DMS79 (cell line): ENCODE measurements around the gene SLC2A13.
"Not testable (repeated sequence)": the region's sequence is repeated elsewhere in the genome, so short reads cannot be mapped to it uniquely, and the experiment has no call there.

Experiments
- DNase-seq: peaks from one replicate; lab custom pipeline; 2025; lab: John Stamatoyannopoulos, UW

Gene SLC2A13

GRCh38 chr12:40034712-40035111 lies 71.2 kb downstream of the SLC2A13 start:
- no peak for DNase-seq

GRCh38 chr12:40034156-40034555 lies 71.7 kb downstream of the SLC2A13 start:
- no peak for DNase-seq

GRCh38 chr12:40033242-40033630 lies 72.6 kb downstream of the SLC2A13 start:
- DNase-seq = no peak

- DNase-seq = no peak
Measured at GRCh38 chr12:40032433-40033241, 73.2 kb downstream of the SLC2A13 start.

GRCh38 chr12:40031965-40032364 lies 73.9 kb downstream of the SLC2A13 start:
- no peak for DNase-seq

GRCh38 chr12:40030970-40031369 lies 74.9 kb downstream of the SLC2A13 start:
- DNase-seq = not testable (repeated sequence)

- no peak for DNase-seq
Measured at GRCh38 chr12:40028296-40028695, 77.6 kb downstream of the SLC2A13 start.

- no peak for DNase-seq
Measured at GRCh38 chr12:40022850-40023249, 83.0 kb downstream of the SLC2A13 start.

GRCh38 chr12:40020261-40020691 lies 85.6 kb downstream of the SLC2A13 start:
- no peak for DNase-seq

GRCh38 chr12:40017488-40017887 lies 88.4 kb downstream of the SLC2A13 start:
- DNase-seq = no peak

GRCh38 chr12:40016980-40017379 lies 88.9 kb downstream of the SLC2A13 start:
- DNase-seq = no peak

- DNase-seq = no peak
Measured at GRCh38 chr12:40015881-40016280, 90.0 kb downstream of the SLC2A13 start.

- DNase-seq = no peak
Measured at GRCh38 chr12:40015345-40015744, 90.5 kb downstream of the SLC2A13 start.

- no peak for DNase-seq
Measured at GRCh38 chr12:40013847-40014246, 92.0 kb downstream of the SLC2A13 start.

- no peak for DNase-seq
Measured at GRCh38 chr12:40013292-40013691, 92.6 kb downstream of the SLC2A13 start.

- DNase-seq = no peak
Measured at GRCh38 chr12:40012711-40013110, 93.2 kb downstream of the SLC2A13 start.

GRCh38 chr12:40011775-40012129 lies 94.1 kb downstream of the SLC2A13 start:
- DNase-seq = no peak

GRCh38 chr12:40010899-40011774 lies 94.7 kb downstream of the SLC2A13 start:
- DNase-seq = no peak

GRCh38 chr12:40002178-40003169 lies 103.4 kb downstream of the SLC2A13 start:
- no peak for DNase-seq

GRCh38 chr12:40001406-40001805 lies 104.5 kb downstream of the SLC2A13 start:
- no peak for DNase-seq

GRCh38 chr12:40000884-40001283 lies 105.0 kb downstream of the SLC2A13 start:
- DNase-seq = no peak

GRCh38 chr12:39993268-39993667 lies 112.6 kb downstream of the SLC2A13 start:
- no peak for DNase-seq
